HEK293 (cell line): ENCODE measurements around the gene TMF1.

Experiments
- MYNN ChIP-seq: fragments of 450-650 bp; formaldehyde crosslinking; IDR thresholded peaks from 2 replicates; pipeline ENCODE4 v1.5.1; 2016; ENCODE audit warnings: missing biosample characterization, missing genetic modification characterization, borderline replicate concordance
- ZFP69B ChIP-seq: fragments of 450-650 bp; formaldehyde crosslinking; IDR thresholded peaks from 2 replicates; pipeline ENCODE4 v1.5.1; 2016; ENCODE audit warnings: missing biosample characterization, missing genetic modification characterization
- ZNF146 ChIP-seq: fragments of 450-650 bp; formaldehyde crosslinking; IDR thresholded peaks from 2 replicates; pipeline ENCODE4 v1.5.1; 2016; ENCODE audit warnings: missing biosample characterization, missing genetic modification characterization
- ZNF169 ChIP-seq: fragments of 450-650 bp; formaldehyde crosslinking; IDR thresholded peaks from 2 replicates; pipeline ENCODE4 v1.5.1; 2016; ENCODE audit warnings: missing biosample characterization, missing genetic modification characterization
- ZNF23 ChIP-seq: fragments of 450-650 bp; formaldehyde crosslinking; IDR thresholded peaks from 2 replicates; pipeline ENCODE4 v1.5.1; 2016; ENCODE audit warnings: missing biosample characterization, missing genetic modification characterization, borderline replicate concordance
- ZNF426 ChIP-seq: fragments of 450-650 bp; formaldehyde crosslinking; IDR thresholded peaks from 2 replicates; pipeline ENCODE4 v1.5.1; 2017; ENCODE audit warnings: missing biosample characterization, missing genetic modification characterization, mild to moderate bottlenecking, inconsistent platforms, moderate library complexity
- ZNF530 ChIP-seq: fragments of 450-650 bp; formaldehyde crosslinking; IDR thresholded peaks from 2 replicates; pipeline ENCODE4 v1.5.1; 2016; ENCODE audit warnings: low read depth, missing biosample characterization, missing genetic modification characterization
- ZNF596 ChIP-seq: fragments of 450-650 bp; IDR thresholded peaks from 2 replicates; pipeline ENCODE4 v1.5.0; 2018; ENCODE audit warnings: missing biosample characterization, mild to moderate bottlenecking, missing genetic modification characterization, moderate library complexity
- ZNF610 ChIP-seq: fragments of 450-650 bp; formaldehyde crosslinking; IDR thresholded peaks from 2 replicates; pipeline ENCODE4 v1.5.1; 2016; ENCODE audit warnings: missing biosample characterization, missing genetic modification characterization, borderline replicate concordance
- ZNF701 ChIP-seq: fragments of 450-650 bp; formaldehyde crosslinking; IDR thresholded peaks from 2 replicates; pipeline ENCODE4 v1.5.1; 2016; ENCODE audit warnings: missing biosample characterization, missing genetic modification characterization
- TF ChIP-seq, protein P1 (sequence below): fragments of 450-650 bp; formaldehyde crosslinking; IDR thresholded peaks from 2 replicates; pipeline ENCODE4 v1.5.1; 2016; ENCODE audit warnings: missing biosample characterization, missing genetic modification characterization
- TF ChIP-seq, protein P2 (sequence below): fragments of 450-650 bp; formaldehyde crosslinking; IDR thresholded peaks from 2 replicates; pipeline ENCODE4 v1.5.1; 2016; ENCODE audit warnings: missing biosample characterization, missing genetic modification characterization
- TF ChIP-seq, protein P3 (sequence below): fragments of 450-650 bp; formaldehyde crosslinking; IDR thresholded peaks from 2 replicates; pipeline ENCODE4 v1.5.0; 2017; ENCODE audit warnings: missing biosample characterization, missing genetic modification characterization, borderline replicate concordance
- TF ChIP-seq, protein P4 (sequence below): fragments of 450-650 bp; formaldehyde crosslinking; IDR thresholded peaks from 2 replicates; pipeline ENCODE4 v1.5.1; 2017; ENCODE audit warnings: missing biosample characterization, mild to moderate bottlenecking, missing genetic modification characterization, moderate library complexity

DNA sequence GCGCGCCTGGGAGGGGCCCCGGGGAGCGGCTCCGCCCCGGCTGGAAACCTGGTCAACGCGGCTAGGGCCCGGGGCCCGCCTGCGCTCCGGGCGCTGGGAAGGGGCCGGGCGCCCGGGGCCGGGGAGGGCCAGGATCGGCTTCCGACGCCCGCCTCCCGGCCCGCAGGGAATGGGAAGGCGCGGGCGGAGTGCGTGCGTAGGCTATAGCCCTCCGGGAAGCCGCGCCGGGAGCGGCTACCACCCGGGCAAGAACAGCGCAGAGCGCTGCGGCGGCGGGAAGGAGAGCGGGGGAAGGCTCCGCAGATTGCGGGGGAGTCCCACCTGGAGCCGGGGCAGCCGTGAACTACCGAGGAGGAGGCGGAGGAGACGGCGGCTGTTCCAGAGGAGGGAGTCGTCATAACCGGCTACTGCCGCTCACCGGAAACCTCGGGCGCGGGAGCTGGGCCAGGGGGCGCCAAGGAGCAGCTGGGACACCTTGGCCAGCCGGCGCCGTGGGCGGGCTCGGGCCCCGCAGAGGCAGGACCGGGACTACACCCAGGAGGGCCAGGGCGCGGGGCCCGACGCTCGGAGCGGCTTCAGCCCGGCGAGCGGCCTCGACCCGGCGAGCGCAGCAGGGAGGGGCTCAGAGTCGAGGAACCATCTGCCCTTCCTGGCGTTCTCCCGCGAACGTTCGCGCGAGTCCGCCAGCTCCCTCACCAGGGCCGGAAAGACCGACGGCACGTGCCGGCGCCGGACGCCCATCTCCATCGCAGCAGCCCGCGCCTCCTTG, 38.7 kb downstream of the TMF1 start, which contains the start of gene EOGT:
- TF ChIP-seq ZNF701 (no peak), MYNN (tag by site-specific recombination) (no peak), ZNF426 (no peak), ZNF596 (tag by site-specific recombination) (0 out of 2 replicates have a peak, but pooled peaks have one; percentile 17), ZNF146 (no peak), ZNF530 (tag by site-specific recombination) (no peak), ZNF169 (no peak), ZNF23 (tag by site-specific recombination) (no peak), ZNF610 (tag by site-specific recombination) (peak; percentile 71), ZFP69B (tag by site-specific recombination) (peak; percentile 60; the same call in 1 of the 2 replicates)
- TF ChIP-seq, protein P1, sequence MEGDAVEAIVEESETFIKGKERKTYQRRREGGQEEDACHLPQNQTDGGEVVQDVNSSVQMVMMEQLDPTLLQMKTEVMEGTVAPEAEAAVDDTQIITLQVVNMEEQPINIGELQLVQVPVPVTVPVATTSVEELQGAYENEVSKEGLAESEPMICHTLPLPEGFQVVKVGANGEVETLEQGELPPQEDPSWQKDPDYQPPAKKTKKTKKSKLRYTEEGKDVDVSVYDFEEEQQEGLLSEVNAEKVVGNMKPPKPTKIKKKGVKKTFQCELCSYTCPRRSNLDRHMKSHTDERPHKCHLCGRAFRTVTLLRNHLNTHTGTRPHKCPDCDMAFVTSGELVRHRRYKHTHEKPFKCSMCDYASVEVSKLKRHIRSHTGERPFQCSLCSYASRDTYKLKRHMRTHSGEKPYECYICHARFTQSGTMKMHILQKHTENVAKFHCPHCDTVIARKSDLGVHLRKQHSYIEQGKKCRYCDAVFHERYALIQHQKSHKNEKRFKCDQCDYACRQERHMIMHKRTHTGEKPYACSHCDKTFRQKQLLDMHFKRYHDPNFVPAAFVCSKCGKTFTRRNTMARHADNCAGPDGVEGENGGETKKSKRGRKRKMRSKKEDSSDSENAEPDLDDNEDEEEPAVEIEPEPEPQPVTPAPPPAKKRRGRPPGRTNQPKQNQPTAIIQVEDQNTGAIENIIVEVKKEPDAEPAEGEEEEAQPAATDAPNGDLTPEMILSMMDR (tag by site-specific recombination): peak; percentile 90
- TF ChIP-seq, protein P2, sequence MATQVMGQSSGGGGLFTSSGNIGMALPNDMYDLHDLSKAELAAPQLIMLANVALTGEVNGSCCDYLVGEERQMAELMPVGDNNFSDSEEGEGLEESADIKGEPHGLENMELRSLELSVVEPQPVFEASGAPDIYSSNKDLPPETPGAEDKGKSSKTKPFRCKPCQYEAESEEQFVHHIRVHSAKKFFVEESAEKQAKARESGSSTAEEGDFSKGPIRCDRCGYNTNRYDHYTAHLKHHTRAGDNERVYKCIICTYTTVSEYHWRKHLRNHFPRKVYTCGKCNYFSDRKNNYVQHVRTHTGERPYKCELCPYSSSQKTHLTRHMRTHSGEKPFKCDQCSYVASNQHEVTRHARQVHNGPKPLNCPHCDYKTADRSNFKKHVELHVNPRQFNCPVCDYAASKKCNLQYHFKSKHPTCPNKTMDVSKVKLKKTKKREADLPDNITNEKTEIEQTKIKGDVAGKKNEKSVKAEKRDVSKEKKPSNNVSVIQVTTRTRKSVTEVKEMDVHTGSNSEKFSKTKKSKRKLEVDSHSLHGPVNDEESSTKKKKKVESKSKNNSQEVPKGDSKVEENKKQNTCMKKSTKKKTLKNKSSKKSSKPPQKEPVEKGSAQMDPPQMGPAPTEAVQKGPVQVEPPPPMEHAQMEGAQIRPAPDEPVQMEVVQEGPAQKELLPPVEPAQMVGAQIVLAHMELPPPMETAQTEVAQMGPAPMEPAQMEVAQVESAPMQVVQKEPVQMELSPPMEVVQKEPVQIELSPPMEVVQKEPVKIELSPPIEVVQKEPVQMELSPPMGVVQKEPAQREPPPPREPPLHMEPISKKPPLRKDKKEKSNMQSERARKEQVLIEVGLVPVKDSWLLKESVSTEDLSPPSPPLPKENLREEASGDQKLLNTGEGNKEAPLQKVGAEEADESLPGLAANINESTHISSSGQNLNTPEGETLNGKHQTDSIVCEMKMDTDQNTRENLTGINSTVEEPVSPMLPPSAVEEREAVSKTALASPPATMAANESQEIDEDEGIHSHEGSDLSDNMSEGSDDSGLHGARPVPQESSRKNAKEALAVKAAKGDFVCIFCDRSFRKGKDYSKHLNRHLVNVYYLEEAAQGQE (tag by site-specific recombination): no peak
- TF ChIP-seq, protein P3, sequence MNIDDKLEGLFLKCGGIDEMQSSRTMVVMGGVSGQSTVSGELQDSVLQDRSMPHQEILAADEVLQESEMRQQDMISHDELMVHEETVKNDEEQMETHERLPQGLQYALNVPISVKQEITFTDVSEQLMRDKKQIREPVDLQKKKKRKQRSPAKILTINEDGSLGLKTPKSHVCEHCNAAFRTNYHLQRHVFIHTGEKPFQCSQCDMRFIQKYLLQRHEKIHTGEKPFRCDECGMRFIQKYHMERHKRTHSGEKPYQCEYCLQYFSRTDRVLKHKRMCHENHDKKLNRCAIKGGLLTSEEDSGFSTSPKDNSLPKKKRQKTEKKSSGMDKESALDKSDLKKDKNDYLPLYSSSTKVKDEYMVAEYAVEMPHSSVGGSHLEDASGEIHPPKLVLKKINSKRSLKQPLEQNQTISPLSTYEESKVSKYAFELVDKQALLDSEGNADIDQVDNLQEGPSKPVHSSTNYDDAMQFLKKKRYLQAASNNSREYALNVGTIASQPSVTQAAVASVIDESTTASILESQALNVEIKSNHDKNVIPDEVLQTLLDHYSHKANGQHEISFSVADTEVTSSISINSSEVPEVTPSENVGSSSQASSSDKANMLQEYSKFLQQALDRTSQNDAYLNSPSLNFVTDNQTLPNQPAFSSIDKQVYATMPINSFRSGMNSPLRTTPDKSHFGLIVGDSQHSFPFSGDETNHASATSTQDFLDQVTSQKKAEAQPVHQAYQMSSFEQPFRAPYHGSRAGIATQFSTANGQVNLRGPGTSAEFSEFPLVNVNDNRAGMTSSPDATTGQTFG (tag by site-specific recombination): no peak
- TF ChIP-seq, protein P4, sequence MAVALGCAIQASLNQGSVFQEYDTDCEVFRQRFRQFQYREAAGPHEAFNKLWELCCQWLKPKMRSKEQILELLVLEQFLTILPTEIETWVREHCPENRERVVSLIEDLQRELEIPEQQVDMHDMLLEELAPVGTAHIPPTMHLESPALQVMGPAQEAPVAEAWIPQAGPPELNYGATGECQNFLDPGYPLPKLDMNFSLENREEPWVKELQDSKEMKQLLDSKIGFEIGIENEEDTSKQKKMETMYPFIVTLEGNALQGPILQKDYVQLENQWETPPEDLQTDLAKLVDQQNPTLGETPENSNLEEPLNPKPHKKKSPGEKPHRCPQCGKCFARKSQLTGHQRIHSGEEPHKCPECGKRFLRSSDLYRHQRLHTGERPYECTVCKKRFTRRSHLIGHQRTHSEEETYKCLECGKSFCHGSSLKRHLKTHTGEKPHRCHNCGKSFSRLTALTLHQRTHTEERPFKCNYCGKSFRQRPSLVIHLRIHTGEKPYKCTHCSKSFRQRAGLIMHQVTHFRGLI (tag by site-specific recombination): peak; percentile 60
